GF-D8 (cell line): ENCODE results near the gene CITED1.

Experiments
- DNase-seq: peaks from one replicate; lab custom pipeline; 2025; lab: John Stamatoyannopoulos, UW

Gene CITED1

DNA sequence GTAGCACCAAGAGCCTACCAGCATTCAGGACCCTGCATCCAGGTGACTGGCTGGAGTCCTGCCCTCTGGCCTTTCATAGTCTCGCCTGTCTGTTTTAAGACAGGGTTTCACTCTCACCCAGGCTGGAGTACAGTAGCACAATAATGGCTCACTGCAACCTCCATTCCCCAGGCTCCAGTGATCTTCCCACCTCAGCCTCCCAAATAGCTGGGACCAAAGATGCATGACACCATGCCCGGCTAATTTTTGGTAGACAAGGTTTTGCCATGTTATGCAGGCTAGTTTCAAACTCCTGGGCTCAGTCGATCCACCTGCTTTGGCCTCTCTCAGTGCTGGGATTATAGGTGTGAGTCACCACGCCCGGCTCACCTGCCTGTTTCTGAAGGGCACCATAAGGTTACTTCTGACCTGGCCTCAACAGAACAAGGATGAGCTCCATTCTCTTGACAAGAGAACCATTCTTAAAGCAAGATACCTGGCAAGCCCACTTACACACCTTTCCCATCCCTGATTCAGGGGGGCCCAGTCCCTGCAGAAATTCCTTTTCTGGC is 35.3 kb downstream of the CITED1 start:
- no peak for DNase-seq

DNA sequence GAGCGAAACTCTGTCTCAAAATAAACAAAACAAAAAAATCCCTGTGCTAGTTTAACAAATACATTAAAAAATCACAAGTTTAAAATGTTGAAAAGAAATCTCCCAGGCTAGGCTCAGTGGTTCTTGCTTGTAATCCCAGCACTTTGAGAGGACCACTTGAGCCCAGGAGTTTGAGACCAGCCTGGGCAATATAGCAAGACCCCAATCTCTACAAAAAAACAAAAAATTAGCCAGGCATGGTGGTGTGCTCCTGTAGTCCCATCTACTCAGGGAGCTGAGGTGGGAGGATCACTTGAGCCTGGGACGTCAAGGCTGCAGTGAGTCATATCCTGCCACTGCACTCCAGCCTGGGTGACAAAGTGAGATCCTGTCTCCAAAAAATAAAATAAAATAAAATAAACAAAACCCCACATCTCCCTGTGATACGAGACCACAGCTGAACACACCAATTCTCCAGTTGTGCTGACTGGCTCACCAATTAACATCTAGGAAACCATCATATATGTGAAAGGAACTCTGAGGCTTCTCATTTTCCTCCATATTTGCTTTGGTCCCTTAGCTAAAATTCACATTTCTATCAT is 36.0 kb downstream of the CITED1 start:
- no peak for DNase-seq

DNA sequence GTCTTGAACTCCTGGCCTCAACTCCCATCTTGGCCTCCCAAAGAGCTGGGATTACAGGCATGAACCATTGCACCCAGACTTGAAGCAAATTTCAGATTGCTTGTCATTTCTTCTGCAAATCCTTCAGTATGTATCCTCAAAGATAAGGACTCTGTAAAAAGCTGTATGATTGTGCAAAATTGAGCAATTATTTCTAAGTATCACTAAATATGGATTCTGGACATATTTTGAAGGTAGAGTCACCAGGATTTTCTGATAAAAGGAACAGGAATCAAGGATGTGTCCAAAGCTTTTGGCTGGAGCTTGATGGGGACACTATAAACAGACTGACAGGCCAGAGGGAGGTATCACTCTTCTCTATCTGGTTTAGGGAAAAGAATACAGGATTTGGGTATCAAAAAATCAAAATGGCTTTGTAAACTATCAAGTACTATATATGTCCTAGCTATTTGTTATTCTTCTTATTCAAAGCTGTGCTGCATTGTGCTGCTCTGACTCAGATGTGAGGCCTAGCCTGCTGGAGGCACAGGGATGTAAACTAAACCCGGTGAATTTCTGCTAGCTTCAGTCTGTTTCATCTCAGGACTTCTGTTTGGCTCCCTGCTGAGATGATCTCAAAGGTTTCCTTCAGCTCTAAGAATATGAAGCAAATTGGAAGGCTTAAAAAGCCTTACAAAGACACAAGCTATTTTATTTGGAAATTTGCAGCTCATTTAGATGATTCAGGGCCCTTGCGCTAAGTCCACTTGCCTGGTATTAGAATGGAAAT is 36.9 kb downstream of the CITED1 start:
- DNase-seq, result no peak

DNA sequence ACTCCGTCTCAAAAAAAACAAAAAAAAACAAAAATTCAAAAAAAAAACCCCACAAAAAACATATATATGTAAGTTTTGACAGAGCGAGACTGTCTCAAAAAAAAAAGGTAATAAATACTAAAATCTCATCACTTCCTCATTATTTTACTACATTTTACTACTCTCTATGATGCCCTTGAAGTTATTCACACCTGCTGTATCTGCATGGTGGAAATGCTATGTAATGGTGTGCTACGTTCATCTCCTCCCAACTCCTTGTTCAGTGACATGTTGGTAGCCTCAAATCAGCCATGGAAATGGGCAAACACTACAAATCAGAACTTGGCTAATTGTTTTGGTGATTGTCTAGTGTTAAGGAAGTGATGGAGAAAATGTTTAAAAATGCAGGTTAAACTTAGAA is 40.5 kb downstream of the CITED1 start:
- no peak for DNase-seq

DNA sequence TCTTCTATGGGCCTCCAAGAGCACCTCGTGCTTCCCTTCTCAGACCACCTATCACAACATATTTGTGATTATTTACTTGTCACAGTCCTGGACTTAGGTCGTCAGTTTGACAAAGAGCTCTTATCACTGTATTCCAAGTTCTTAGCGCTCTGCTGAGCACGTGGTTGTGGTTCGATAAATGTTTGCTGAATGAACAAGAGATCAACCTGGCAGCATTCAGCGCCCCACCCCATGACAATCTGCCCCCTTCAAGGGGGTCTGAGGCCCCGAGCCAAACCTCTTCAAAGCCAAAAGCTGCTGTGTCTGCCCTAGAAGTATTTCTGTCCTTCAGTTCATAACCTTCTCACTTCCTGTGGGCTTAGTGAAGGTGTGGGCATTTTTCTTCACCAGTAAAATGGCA is 43.6 kb downstream of the CITED1 start:
- DNase-seq, result no peak

DNA sequence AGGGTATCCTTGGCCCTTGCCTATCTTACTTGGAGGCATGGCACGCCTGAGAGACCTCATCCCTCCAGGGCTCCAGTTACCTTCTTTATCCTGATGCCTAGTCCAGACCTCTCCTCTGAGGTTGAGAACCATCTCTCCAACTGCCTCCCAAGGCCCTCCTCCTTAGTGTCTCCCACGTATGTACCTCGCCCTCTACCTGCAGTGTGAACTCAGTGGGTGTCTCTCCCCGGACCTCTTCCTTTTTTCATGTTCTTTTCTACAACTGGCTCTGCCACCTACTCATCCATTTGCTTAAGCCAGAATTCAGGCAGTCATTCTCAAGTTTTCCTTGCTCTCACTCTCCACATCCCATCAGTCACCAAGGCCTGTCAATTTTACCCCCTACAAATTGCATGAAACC is 45.3 kb downstream of the CITED1 start:
- DNase-seq, result no peak

DNA sequence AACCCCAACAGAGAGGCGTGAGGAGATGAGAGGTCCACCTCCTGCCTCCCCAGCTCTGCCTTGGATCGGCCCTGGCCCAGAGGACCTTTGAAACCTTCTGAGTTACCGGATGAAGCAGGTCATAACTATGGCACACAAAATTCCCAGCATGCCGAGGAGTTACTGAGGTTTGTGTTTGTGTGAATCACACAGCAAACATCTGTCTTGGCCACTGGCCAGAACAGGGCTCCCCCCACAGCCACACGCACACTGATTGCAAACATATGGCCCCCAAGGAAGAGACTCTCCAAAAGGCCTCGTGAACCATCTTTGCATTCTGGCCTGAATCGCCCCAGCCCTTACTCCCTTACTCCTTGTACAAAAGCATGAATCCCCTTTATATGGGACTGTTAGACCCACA is 47.5 kb downstream of the CITED1 start:
- no peak for DNase-seq

DNA sequence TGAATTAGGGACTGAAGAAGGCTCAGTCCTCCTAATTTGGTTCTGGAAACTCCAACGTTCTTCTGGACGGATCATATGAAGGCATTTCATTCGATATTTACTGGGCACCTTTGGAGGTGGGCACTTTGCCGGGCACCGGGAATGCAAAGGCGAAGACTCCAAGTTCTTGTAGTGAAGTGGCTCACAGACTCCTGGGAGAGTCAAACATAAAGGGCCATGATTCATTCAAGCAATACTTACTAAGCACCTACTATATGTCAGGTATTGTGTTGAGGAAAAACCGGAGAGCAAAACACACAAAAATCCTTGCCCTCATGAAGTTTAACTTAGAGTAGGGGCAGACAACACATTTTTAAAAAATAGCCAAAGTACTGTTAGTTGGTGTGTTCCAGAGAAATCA is 49.9 kb downstream of the CITED1 start:
- DNase-seq, result no peak

DNA sequence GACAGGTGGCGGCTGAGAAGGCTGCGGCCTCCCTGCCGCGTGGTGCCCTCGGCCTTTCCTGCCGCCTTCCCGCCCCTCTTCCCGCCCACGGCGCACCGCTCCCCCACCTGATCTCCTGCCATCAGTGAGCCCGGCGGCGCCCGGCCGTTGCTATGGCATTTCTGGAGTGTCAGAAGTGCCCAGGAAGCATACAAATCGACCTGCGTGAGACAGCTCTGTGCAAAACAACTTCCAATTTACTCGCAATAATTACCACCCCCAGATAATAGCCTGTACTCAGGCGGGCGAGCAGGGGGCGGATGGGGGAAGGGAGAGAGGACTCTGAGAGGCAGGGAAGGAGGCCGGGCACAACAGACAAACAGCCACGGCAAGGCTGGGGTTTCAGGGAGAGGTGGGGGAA is 50.3 kb downstream of the CITED1 start:
- DNase-seq, result no peak

DNA sequence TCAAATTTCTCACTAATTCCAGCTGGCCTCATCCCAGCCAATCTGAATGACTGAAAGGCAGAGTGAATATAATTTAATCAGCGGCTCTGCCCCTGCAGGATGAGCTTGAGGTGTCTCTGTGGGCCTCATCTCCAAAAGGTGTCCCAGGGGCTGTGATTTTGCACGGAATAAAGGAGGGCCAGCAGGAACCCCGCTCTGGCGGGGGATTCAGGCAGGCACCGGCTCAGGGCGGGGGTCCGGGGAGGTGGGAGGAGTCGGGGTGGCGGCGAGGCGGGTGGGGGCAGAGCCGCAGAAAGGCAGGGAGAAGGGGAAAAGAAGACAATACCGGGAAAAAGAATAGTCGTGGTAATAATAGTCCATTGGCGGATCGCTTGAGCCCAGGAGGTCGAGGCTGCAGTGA is 50.9 kb downstream of the CITED1 start:
- DNase-seq, result no peak

DNA sequence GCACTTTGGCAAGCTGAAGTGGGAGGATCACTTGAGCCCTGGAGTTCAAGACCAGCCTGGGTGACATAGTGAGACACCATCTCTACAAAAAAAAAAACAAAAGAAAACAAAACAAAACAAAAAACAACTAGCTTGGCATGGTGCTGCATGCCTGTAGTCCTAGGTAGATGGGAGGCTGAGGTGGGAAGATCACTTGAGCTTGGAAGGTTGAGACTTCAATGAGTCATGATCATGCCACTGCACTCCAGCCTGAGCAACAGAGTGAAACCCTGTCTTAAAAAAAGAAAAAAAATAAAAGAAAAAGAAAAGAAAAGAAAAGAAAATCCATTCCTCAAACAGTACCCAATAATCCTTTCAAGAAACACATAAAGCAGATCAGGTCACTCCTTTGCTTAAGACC is 52.0 kb downstream of the CITED1 start:
- no peak for DNase-seq
